ENCODE data around the gene INVS. TPM values are rescaled to one million over a fixed set of nuclear protein-coding genes. Genes with fewer than 3 reads are reported as not detected.
"Not testable (repeated sequence)": the region's sequence is repeated elsewhere in the genome, so short reads cannot be mapped to it uniquely, and the experiment has no call there.

INVS gene
- total and polyA plus RNA-seq, 2 donors (not counting 1 experiment from before 2014, with no cell fraction given) = 13.9 to 37.0 TPM

- H3K4me3 Mint-ChIP-seq = no peak overlapping the region
- Histone ChIP-seq H3K27ac (ENCODE audit: low read length in 2 of 2) (no peak overlapping the region), H3K9me3 (ENCODE audit: control extremely low read depth in 1 of 3, control insufficient read depth in 2 of 3, insufficient read depth in 1 of 3, low read length in 2 of 3) (no peaks in the 10 kb centered on the region), H3K27me3 (replicated peaks in 1 of 4; ENCODE audit: control extremely low read depth in 1 of 4, control insufficient read depth in 3 of 4, insufficient read depth in 4 of 4, low read length in 3 of 4) (no peaks in the 10 kb centered on the region), H3K9ac (ENCODE audit: low read length) (no peak overlapping the region), H3K4me3 (ENCODE audit: control extremely low read depth in 1 of 5, extremely low read depth in 1 of 5, insufficient read depth in 1 of 5, low read depth in 2 of 5, low read length in 4 of 5) (no peak overlapping the region), H3K4me1 (ENCODE audit: control insufficient read depth in 2 of 2, insufficient read depth in 2 of 2, low read length in 2 of 2) (peaks cover 24 to 41% of the 10 kb centered on the region in 2 donors), H4K20me1 (ENCODE audit: control insufficient read depth, insufficient read depth, low read length, poor library complexity, severe bottlenecking) (peaks cover 6% of the 10 kb centered on the region), H3K4me2 (replicated peaks; ENCODE audit: low read depth, low read length, poor library complexity, severe bottlenecking) (peak overlapping the region; percentile 3), H3K36me3 (replicated peaks in 1 of 2; ENCODE audit: control extremely low read depth in 1 of 2, control insufficient read depth in 1 of 2, extremely low read depth in 1 of 2, insufficient read depth in 2 of 2, low read length in 1 of 2) (no peaks in the 10 kb centered on the region), H2AFZ (ENCODE audit: insufficient read depth, low read depth, low read length, poor library complexity, severe bottlenecking) (no peak overlapping the region), H3K79me2 (ENCODE audit: control insufficient read depth, insufficient read depth, low read length) (peaks cover 96% of the 10 kb centered on the region)
- no peak overlapping the region for H3K27ac Mint-ChIP-seq
- H3K9me3 Mint-ChIP-seq (ENCODE audit: insufficient read depth) = no peaks in the 10 kb centered on the region
- WGBS (ENCODE audit: insufficient coverage) = no CpG with 5 or more reads among the region's 1 CpG
- ChIA-PET POLR2A (no interaction called here), CTCF (no interaction called here)
- H3K27me3 Mint-ChIP-seq = no peaks in the 10 kb centered on the region
- TF ChIP-seq EZH2 (IDR thresholded peaks at IDR 0.05; ENCODE audit: borderline replicate concordance, insufficient read depth, low read depth, low read length, poor library complexity, severe bottlenecking) = no peak
- TF ChIP-seq, protein P1, sequence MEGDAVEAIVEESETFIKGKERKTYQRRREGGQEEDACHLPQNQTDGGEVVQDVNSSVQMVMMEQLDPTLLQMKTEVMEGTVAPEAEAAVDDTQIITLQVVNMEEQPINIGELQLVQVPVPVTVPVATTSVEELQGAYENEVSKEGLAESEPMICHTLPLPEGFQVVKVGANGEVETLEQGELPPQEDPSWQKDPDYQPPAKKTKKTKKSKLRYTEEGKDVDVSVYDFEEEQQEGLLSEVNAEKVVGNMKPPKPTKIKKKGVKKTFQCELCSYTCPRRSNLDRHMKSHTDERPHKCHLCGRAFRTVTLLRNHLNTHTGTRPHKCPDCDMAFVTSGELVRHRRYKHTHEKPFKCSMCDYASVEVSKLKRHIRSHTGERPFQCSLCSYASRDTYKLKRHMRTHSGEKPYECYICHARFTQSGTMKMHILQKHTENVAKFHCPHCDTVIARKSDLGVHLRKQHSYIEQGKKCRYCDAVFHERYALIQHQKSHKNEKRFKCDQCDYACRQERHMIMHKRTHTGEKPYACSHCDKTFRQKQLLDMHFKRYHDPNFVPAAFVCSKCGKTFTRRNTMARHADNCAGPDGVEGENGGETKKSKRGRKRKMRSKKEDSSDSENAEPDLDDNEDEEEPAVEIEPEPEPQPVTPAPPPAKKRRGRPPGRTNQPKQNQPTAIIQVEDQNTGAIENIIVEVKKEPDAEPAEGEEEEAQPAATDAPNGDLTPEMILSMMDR (IDR thresholded peaks at IDR 0.05) = no peak
- intact Hi-C loops (cut with micrococcal nuclease) = loop anchor here (10.0 kb wide), 1 partner anchor 323 kb away; no protein-coding TSS in a partner anchor
- H3K4me1 Mint-ChIP-seq = peaks cover 70% of the 10 kb centered on the region
- no peak for DNase-seq
- no peak for ATAC-seq (ENCODE audit: low read depth)
Observed at GRCh38 chr9:100092066-100092465, 7.0 kb upstream of the INVS start.

DNA sequence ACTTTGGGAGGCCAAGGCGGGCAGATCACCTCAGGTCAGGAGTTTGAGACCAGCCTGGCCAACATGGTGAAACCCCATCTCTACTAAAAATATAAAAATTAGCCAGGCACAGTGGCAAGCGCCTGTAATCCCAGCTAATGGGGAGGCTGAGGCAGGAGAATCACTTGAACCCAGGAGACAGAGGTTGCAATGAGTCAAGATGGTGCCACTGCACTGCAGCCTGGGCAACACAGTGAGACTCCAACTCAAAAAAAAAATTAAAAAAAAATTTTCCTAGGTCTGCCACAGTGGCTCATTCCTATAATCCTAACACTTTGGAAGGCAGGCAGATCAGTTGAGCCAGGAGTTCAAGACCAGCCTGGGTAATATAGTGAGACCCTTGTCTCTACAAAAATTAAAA is 4.6 kb upstream of the INVS start:
- intact Hi-C loops (cut with micrococcal nuclease) = loop anchor here (10.0 kb wide), 1 partner anchor 320 kb away; no protein-coding TSS in a partner anchor
- H3K27ac Mint-ChIP-seq; H3K27me3 ChIP-seq (replicated peaks in 1 of 4; ENCODE audit: control extremely low read depth in 1 of 4, control insufficient read depth in 3 of 4, insufficient read depth in 4 of 4, low read length in 3 of 4); H2AFZ ChIP-seq (ENCODE audit: insufficient read depth, low read depth, low read length, poor library complexity, severe bottlenecking); H3K27ac ChIP-seq (ENCODE audit: low read length in 2 of 2); POLR2A ChIA-PET; ATAC-seq (ENCODE audit: low read depth); H3K9ac ChIP-seq (ENCODE audit: low read length); H3K9me3 ChIP-seq (ENCODE audit: control extremely low read depth in 1 of 3, control insufficient read depth in 2 of 3, insufficient read depth in 1 of 3, low read length in 2 of 3); H3K36me3 ChIP-seq (replicated peaks in 1 of 2; ENCODE audit: control extremely low read depth in 1 of 2, control insufficient read depth in 1 of 2, extremely low read depth in 1 of 2, insufficient read depth in 2 of 2, low read length in 1 of 2); H3K4me3 ChIP-seq (ENCODE audit: control extremely low read depth in 1 of 5, extremely low read depth in 1 of 5, insufficient read depth in 1 of 5, low read depth in 2 of 5, low read length in 4 of 5); H3K4me3 Mint-ChIP-seq; H3K27me3 Mint-ChIP-seq; H3K4me2 ChIP-seq (replicated peaks; ENCODE audit: low read depth, low read length, poor library complexity, severe bottlenecking); DNase-seq; H3K9me3 Mint-ChIP-seq (ENCODE audit: insufficient read depth): not testable (repeated sequence)
- H3K4me1 Mint-ChIP-seq = peaks cover 68% of the 10 kb centered on the region
- H4K20me1 ChIP-seq (ENCODE audit: control insufficient read depth, insufficient read depth, low read length, poor library complexity, severe bottlenecking) = peaks cover 21% of the 10 kb centered on the region
- WGBS (ENCODE audit: insufficient coverage) = no CpG with 5 or more reads among the region's 2 CpGs
- peaks cover 23 to 40% of the 10 kb centered on the region in 2 donors for H3K4me1 ChIP-seq (ENCODE audit: control insufficient read depth in 2 of 2, insufficient read depth in 2 of 2, low read length in 2 of 2)
- H3K79me2 ChIP-seq (ENCODE audit: control insufficient read depth, insufficient read depth, low read length) = peaks cover 96% of the 10 kb centered on the region
- CTCF ChIA-PET = interaction anchor here (1.8 kb wide), 1 partner anchor 10 kb away, joined by 7 read pairs; no protein-coding TSS in a partner anchor
